ENCODE results near the gene LINC01488. TPM values are rescaled to one million over a fixed set of nuclear protein-coding genes. Genes with fewer than 3 reads are reported as not detected.

LINC01488 gene
- total and polyA plus RNA-seq, 2 donors from 2014 or later: not detected

GRCh38 chr11:69526453-69526810 lies 45.0 kb downstream of the LINC01488 start:
- intact Hi-C loops (cut with DNase I): no loop called here
- FAIRE-seq (no peak), DNase-seq (no peak)
- H3K4me1 ChIP-seq (ENCODE audit: control insufficient read depth in 2 of 3, insufficient read depth in 2 of 3, low read depth in 1 of 3, low read length in 3 of 3): no peaks in the 10 kb centered on the region
- no peaks in the 10 kb centered on the region for H3K27me3 ChIP-seq (ENCODE audit: control insufficient read depth, insufficient read depth, low read length)
- no peaks in the 10 kb centered on the region for H3K9me3 ChIP-seq (ENCODE audit: control insufficient read depth in 2 of 3, insufficient read depth in 1 of 3, low read length in 3 of 3)
- TF ChIP-seq, protein P1, sequence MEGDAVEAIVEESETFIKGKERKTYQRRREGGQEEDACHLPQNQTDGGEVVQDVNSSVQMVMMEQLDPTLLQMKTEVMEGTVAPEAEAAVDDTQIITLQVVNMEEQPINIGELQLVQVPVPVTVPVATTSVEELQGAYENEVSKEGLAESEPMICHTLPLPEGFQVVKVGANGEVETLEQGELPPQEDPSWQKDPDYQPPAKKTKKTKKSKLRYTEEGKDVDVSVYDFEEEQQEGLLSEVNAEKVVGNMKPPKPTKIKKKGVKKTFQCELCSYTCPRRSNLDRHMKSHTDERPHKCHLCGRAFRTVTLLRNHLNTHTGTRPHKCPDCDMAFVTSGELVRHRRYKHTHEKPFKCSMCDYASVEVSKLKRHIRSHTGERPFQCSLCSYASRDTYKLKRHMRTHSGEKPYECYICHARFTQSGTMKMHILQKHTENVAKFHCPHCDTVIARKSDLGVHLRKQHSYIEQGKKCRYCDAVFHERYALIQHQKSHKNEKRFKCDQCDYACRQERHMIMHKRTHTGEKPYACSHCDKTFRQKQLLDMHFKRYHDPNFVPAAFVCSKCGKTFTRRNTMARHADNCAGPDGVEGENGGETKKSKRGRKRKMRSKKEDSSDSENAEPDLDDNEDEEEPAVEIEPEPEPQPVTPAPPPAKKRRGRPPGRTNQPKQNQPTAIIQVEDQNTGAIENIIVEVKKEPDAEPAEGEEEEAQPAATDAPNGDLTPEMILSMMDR (IDR thresholded peaks at IDR 0.05; ENCODE audit: borderline replicate concordance, extremely low read depth, insufficient read depth): no peak
- no peak overlapping the region for H3K27ac ChIP-seq (ENCODE audit: low read depth in 2 of 2, low read length in 2 of 2)
- no peak overlapping the region for H3K9ac ChIP-seq (ENCODE audit: low read length in 3 of 3)
- no peaks in the 10 kb centered on the region for H3K36me3 ChIP-seq (ENCODE audit: control insufficient read depth in 2 of 3, insufficient read depth in 3 of 3, low read length in 3 of 3)
- H3K4me3 ChIP-seq (ENCODE audit: low read length in 3 of 3): no peak overlapping the region

- H3K36me3 ChIP-seq (ENCODE audit: control insufficient read depth in 2 of 3, insufficient read depth in 3 of 3, low read length in 3 of 3): no peaks in the 10 kb centered on the region
- intact Hi-C loops (cut with DNase I): no loop called here
- TF ChIP-seq, protein P1 (IDR thresholded peaks at IDR 0.05; ENCODE audit: borderline replicate concordance, extremely low read depth, insufficient read depth): no peak
- no peaks in the 10 kb centered on the region for H3K4me1 ChIP-seq (ENCODE audit: control insufficient read depth in 2 of 3, insufficient read depth in 2 of 3, low read depth in 1 of 3, low read length in 3 of 3)
- H3K27me3 ChIP-seq (ENCODE audit: control insufficient read depth, insufficient read depth, low read length): no peaks in the 10 kb centered on the region
- H3K27ac ChIP-seq (ENCODE audit: low read depth in 2 of 2, low read length in 2 of 2): no peak overlapping the region
- no peaks in the 10 kb centered on the region for H3K9me3 ChIP-seq (ENCODE audit: control insufficient read depth in 2 of 3, insufficient read depth in 1 of 3, low read length in 3 of 3)
- no peak for FAIRE-seq
- DNase-seq: no peak
- no peak overlapping the region for H3K9ac ChIP-seq (ENCODE audit: low read length in 3 of 3)
- H3K4me3 ChIP-seq (ENCODE audit: low read length in 3 of 3): no peak overlapping the region
Measured at GRCh38 chr11:69529001-69529400, 47.5 kb downstream of the LINC01488 start.

DNA sequence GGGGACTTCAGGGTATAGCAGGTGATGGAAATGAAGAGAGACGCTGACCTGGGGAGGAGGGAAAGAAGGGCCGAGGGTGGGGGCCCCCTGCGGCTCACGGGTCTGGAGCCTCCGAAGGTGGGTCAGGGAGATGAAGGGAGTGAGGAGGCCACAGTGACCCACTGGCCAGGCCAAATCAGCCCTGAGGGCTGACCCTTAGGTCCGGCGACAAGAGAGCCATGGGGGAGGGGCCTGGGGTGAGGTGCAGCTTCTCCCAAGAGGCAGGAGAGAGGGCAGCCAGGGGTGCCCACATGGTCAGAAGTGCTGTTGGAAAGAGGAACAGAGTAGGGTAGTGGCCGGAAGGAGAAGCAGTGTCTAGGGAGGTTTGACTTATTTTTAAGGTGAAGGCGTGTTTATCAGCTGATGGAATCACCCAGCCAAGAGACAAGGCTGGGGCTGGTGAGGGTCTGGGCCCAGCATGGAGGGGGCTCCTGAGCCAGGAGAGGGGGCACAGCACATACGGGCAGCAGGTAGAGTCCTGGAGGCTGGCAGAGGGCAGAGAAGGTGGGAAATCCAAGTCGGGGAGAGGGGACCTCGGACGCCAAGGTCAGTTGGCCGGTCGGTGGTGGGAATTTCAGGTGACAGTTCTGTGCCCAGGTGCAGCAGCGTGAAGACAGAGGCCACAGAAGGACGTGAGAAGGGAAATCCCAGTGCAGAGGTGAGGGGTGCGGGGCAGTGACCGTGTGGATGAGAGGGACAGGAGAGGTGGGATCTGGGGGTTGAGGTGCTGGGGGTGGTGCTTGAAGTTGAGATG lies 49.0 kb downstream of the LINC01488 start:
- Histone ChIP-seq H3K36me3 (ENCODE audit: control insufficient read depth in 2 of 3, insufficient read depth in 3 of 3, low read length in 3 of 3) (no peaks in the 10 kb centered on the region), H3K4me3 (ENCODE audit: low read length in 3 of 3) (no peak overlapping the region), H3K9ac (ENCODE audit: low read length in 3 of 3) (no peak overlapping the region), H3K27me3 (ENCODE audit: control insufficient read depth, insufficient read depth, low read length) (no peaks in the 10 kb centered on the region), H3K27ac (ENCODE audit: low read depth in 2 of 2, low read length in 2 of 2) (no peak overlapping the region), H3K9me3 (ENCODE audit: control insufficient read depth in 2 of 3, insufficient read depth in 1 of 3, low read length in 3 of 3) (no peaks in the 10 kb centered on the region), H3K4me1 (ENCODE audit: control insufficient read depth in 2 of 3, insufficient read depth in 2 of 3, low read depth in 1 of 3, low read length in 3 of 3) (no peaks in the 10 kb centered on the region)
- TF ChIP-seq, protein P1 (IDR thresholded peaks at IDR 0.05; ENCODE audit: borderline replicate concordance, extremely low read depth, insufficient read depth): no peak
- FAIRE-seq: no peak
- intact Hi-C loops (cut with DNase I): no loop called here
- DNase-seq: no peak
